ENCODE data around the gene LGALS9. TPM values are rescaled to one million over a fixed set of nuclear protein-coding genes. Genes with fewer than 3 reads are reported as not detected.
"Not testable (repeated sequence)": the region's sequence is repeated elsewhere in the genome, so short reads cannot be mapped to it uniquely, and the experiment has no call there.

The LGALS9 gene
- total RNA-seq, 2 experiments from 2014 or later = 38.3 to 39.8 TPM

- ATAC-seq (ENCODE audit: poor library complexity) = no peak
- TF ChIP-seq, protein P1, sequence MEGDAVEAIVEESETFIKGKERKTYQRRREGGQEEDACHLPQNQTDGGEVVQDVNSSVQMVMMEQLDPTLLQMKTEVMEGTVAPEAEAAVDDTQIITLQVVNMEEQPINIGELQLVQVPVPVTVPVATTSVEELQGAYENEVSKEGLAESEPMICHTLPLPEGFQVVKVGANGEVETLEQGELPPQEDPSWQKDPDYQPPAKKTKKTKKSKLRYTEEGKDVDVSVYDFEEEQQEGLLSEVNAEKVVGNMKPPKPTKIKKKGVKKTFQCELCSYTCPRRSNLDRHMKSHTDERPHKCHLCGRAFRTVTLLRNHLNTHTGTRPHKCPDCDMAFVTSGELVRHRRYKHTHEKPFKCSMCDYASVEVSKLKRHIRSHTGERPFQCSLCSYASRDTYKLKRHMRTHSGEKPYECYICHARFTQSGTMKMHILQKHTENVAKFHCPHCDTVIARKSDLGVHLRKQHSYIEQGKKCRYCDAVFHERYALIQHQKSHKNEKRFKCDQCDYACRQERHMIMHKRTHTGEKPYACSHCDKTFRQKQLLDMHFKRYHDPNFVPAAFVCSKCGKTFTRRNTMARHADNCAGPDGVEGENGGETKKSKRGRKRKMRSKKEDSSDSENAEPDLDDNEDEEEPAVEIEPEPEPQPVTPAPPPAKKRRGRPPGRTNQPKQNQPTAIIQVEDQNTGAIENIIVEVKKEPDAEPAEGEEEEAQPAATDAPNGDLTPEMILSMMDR (IDR thresholded peaks at IDR 0.05) = no peak
- H3K36me3 Mint-ChIP-seq (ENCODE audit: low read depth) = no peaks in the 10 kb centered on the region
- CTCF ChIA-PET = interaction anchor here (1.0 kb wide), 1 partner anchor 428 kb away, joined by 4 read pairs; no protein-coding TSS in a partner anchor
- Histone ChIP-seq H3K27me3 (ENCODE audit: control insufficient read depth in 1 of 2, insufficient read depth in 2 of 2, low read length in 2 of 2) (no peaks in the 10 kb centered on the region), H3K36me3 (ENCODE audit: insufficient read depth, low read length) (no peaks in the 10 kb centered on the region), H3K9me3 (ENCODE audit: control insufficient read depth in 1 of 2, insufficient read depth in 1 of 2, low read length in 2 of 2) (no peaks in the 10 kb centered on the region), H3K27ac (ENCODE audit: low read depth in 1 of 2, low read length in 2 of 2) (no peak overlapping the region), H3K4me3 (ENCODE audit: low read length) (no peak overlapping the region), H3K4me1 (ENCODE audit: insufficient read depth, low read length) (no peaks in the 10 kb centered on the region)
- intact Hi-C loops (cut with DNase I, micrococcal nuclease) = loop anchor here in 1 of 2 experiments (5.0 kb wide), 1 partner anchor 228 kb away; the partner anchor contains the start of gene LYRM9
- no peaks in the 10 kb centered on the region for H3K27me3 Mint-ChIP-seq
- no peaks in the 10 kb centered on the region for H3K4me1 Mint-ChIP-seq (ENCODE audit: low read depth)
- DNase-seq = peak in 1 of 14 experiments; percentile 16
- POLR2A ChIA-PET = no interaction called here
- no peaks in the 10 kb centered on the region for H3K9me3 Mint-ChIP-seq
- no peak overlapping the region for H3K4me3 Mint-ChIP-seq
- no peak overlapping the region for H3K27ac Mint-ChIP-seq
Measured at GRCh38 chr17:27663936-27664605, 33.1 kb downstream of the LGALS9 start.

- Mint-ChIP-seq H3K4me3 (no peak overlapping the region), H3K9me3 (no peaks in the 10 kb centered on the region)
- no peak for DNase-seq
Measured at GRCh38 chr17:27664606-27664965, 33.6 kb downstream of the LGALS9 start.

GRCh38 chr17:27665549-27665948, 34.6 kb downstream of the LGALS9 start:
- TF ChIP-seq, protein P1 (IDR thresholded peaks at IDR 0.05) = no peak
- ChIA-PET POLR2A (no interaction called here), CTCF (no interaction called here)
- Histone ChIP-seq H3K27me3 (ENCODE audit: control insufficient read depth in 1 of 2, insufficient read depth in 2 of 2, low read length in 2 of 2) (no peaks in the 10 kb centered on the region), H3K36me3 (ENCODE audit: insufficient read depth, low read length) (no peaks in the 10 kb centered on the region), H3K27ac (ENCODE audit: low read depth in 1 of 2, low read length in 2 of 2) (no peak overlapping the region), H3K4me1 (ENCODE audit: insufficient read depth, low read length) (no peaks in the 10 kb centered on the region), H3K4me3 (ENCODE audit: low read length) (no peak overlapping the region), H3K9me3 (ENCODE audit: control insufficient read depth in 1 of 2, insufficient read depth in 1 of 2, low read length in 2 of 2) (no peaks in the 10 kb centered on the region)
- Mint-ChIP-seq H3K27ac (no peak overlapping the region), H3K4me1 (ENCODE audit: low read depth) (no peaks in the 10 kb centered on the region), H3K4me3 (no peak overlapping the region), H3K9me3 (no peaks in the 10 kb centered on the region), H3K36me3 (ENCODE audit: low read depth) (no peaks in the 10 kb centered on the region), H3K27me3 (no peaks in the 10 kb centered on the region)
- ATAC-seq (ENCODE audit: poor library complexity) (no peak), DNase-seq (no peak)
- intact Hi-C loops (cut with DNase I, micrococcal nuclease) = no loop called here

More at GRCh38 chr17:27664606-27664965, 33.6 kb downstream of the LGALS9 start:
- ChIA-PET CTCF (interaction anchor here (1.0 kb wide), 1 partner anchor 428 kb away, joined by 4 read pairs; no protein-coding TSS in a partner anchor), POLR2A (no interaction called here)
- Mint-ChIP-seq H3K4me1 (ENCODE audit: low read depth) (no peaks in the 10 kb centered on the region), H3K27me3 (no peaks in the 10 kb centered on the region), H3K27ac (no peak overlapping the region), H3K36me3 (ENCODE audit: low read depth) (no peaks in the 10 kb centered on the region)
- Histone ChIP-seq H3K4me3 (ENCODE audit: low read length) (no peak overlapping the region), H3K27ac (ENCODE audit: low read depth in 1 of 2, low read length in 2 of 2) (no peak overlapping the region), H3K36me3 (ENCODE audit: insufficient read depth, low read length) (no peaks in the 10 kb centered on the region), H3K4me1 (ENCODE audit: insufficient read depth, low read length) (no peaks in the 10 kb centered on the region), H3K9me3 (ENCODE audit: control insufficient read depth in 1 of 2, insufficient read depth in 1 of 2, low read length in 2 of 2) (no peaks in the 10 kb centered on the region), H3K27me3 (ENCODE audit: control insufficient read depth in 1 of 2, insufficient read depth in 2 of 2, low read length in 2 of 2) (no peaks in the 10 kb centered on the region)
- intact Hi-C loops (cut with DNase I, micrococcal nuclease) = loop anchor here in 1 of 2 experiments (5.0 kb wide), 1 partner anchor 228 kb away; the partner anchor contains the start of gene LYRM9
- TF ChIP-seq, protein P1 (IDR thresholded peaks at IDR 0.05) = no peak
- no peak for ATAC-seq (ENCODE audit: poor library complexity)

DNA sequence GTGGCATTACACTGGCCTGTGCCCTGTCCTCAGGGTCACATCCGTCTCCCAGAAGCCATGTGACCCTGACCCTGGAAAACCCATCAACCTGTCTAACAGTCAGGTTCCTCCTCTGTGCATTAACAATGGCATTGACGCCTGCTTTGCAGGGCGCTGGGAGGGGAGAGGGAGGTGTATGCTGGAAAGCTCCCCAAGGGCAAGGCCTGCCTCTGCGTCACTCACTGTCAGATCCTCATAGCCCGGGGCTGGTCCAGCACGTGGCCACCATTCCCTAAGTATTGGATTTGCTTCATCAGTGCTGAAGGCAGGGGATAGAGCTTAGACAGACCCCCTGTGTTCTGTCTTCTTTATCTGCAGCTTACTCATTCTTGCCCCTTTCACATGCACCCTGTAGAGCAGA, 35.3 kb downstream of the LGALS9 start:
- H3K9me3 ChIP-seq (ENCODE audit: control insufficient read depth in 1 of 2, insufficient read depth in 1 of 2, low read length in 2 of 2); H3K4me3 Mint-ChIP-seq; intact Hi-C loops (cut with DNase I, micrococcal nuclease); POLR2A ChIA-PET; H3K4me1 Mint-ChIP-seq (ENCODE audit: low read depth); ATAC-seq (ENCODE audit: poor library complexity); H3K9me3 Mint-ChIP-seq; H3K27me3 Mint-ChIP-seq; H3K27ac Mint-ChIP-seq; H3K27ac ChIP-seq (ENCODE audit: low read depth in 1 of 2, low read length in 2 of 2); H3K4me1 ChIP-seq (ENCODE audit: insufficient read depth, low read length); H3K4me3 ChIP-seq (ENCODE audit: low read length); H3K36me3 Mint-ChIP-seq (ENCODE audit: low read depth); H3K36me3 ChIP-seq (ENCODE audit: insufficient read depth, low read length); CTCF ChIA-PET; H3K27me3 ChIP-seq (ENCODE audit: control insufficient read depth in 1 of 2, insufficient read depth in 2 of 2, low read length in 2 of 2): not testable (repeated sequence)
- DNase-seq = peak in 1 of 14 experiments; percentile 27

Data from CD4-positive, alpha-beta T cell (primary cell).